GM12891 (cell line): ENCODE data around the gene MAP1LC3C.

ENCODE experiments used
- POLR2A ChIP-seq: IDR thresholded peaks from 2 replicates; pipeline ENCODE4 v1.6.1; 2011; ENCODE audit warnings: low read depth, low read length, control low read depth
- POLR2AphosphoS5 ChIP-seq: IDR thresholded peaks from 2 replicates; pipeline ENCODE4 v1.6.1; 2011; ENCODE audit warnings: low read depth, low read length, control low read depth
- POU2F2 ChIP-seq: IDR thresholded peaks from 2 replicates; pipeline ENCODE4 v1.6.1; 2011; ENCODE audit warnings: low read depth, mild to moderate bottlenecking, control low read depth, low read length, moderate library complexity
- SPI1 ChIP-seq: IDR thresholded peaks from 2 replicates; pipeline ENCODE4 v1.6.1; 2011; ENCODE audit warnings: low read depth, low read length, control low read depth
- TAF1 ChIP-seq: IDR thresholded peaks from 2 replicates; pipeline ENCODE4 v1.6.1; 2011; ENCODE audit warnings: low read depth, low read length, control low read depth

DNA sequence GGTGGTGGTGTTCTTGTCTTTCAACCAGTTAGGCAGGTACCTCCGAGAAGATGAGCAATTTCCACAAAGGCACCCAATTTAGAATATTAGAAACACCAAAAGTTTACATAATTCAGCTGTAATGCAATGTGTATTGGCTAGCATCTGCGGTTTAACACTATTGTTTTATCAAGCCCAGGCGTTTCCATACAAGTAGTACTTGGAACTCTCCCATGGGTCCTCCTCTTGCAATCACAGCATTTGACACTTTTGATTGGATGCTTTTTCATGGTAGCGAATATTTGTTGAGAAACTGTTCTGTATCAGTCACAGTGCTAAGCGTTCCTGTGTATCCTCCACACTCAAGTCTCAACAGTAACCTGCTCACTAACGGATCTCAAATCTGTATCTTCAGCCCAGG is 20.1 kb upstream of the MAP1LC3C start:
- TF ChIP-seq POLR2A = no peak
- no peak for TF ChIP-seq POU2F2
- TF ChIP-seq POLR2AphosphoS5 = no peak
- no peak for TF ChIP-seq SPI1
- TF ChIP-seq TAF1 = no peak
